Spinal cord (tissue), 10 donors: ENCODE measurements around the gene FOCAD. TPM values are rescaled to one million over a fixed set of nuclear protein-coding genes. Genes with fewer than 3 reads are reported as not detected.

Experiments
- DNase-seq, 6 donors: peaks; one replicate each; pipeline versions ENCODE4 v3.0.0 to v3.0.0-alpha.2; 2013 to 2015; ENCODE audit warnings: low spot score in 6 of 6, low read depth in 4 of 6
- H3K27ac ChIP-seq: one replicate; pipeline ENCODE4 v1.5.1; 2013; ENCODE audit warnings: low read depth, low read length, control low read depth
- H3K27me3 ChIP-seq: one replicate; pipeline ENCODE4 v1.6.1; 2013; ENCODE audit warnings: low read length; ENCODE audit not compliant: control insufficient read depth, insufficient read depth
- H3K36me3 ChIP-seq: one replicate; pipeline ENCODE4 v1.6.1; 2013; ENCODE audit warnings: low read length; ENCODE audit not compliant: control insufficient read depth, insufficient read depth
- H3K4me1 ChIP-seq: one replicate; pipeline ENCODE4 v1.6.1; 2013; ENCODE audit warnings: low read length; ENCODE audit not compliant: control insufficient read depth, insufficient read depth
- H3K4me3 ChIP-seq: one replicate; pipeline ENCODE4 v1.5.1; 2013; ENCODE audit warnings: low read depth, low read length, control low read depth
- H3K9me3 ChIP-seq: one replicate; pipeline ENCODE4 v1.6.1; 2013; ENCODE audit warnings: low read length; ENCODE audit not compliant: control insufficient read depth, insufficient read depth
- WGBS: methylation state at CpG from one replicate; pipeline ENCODE4 v1.1.5; 2013; ENCODE audit warnings: missing lambda C conversion rate; ENCODE audit not compliant: insufficient coverage; 5-methylcytosine and 5-hydroxymethylcytosine counted together
- polyA plus RNA-seq, 2 donors: library from polyadenylated mRNA; unstranded; fragments of 120-200 nt; gene quantifications; one replicate each; pipeline ENCODE4 v1.2.1, GENCODE V29; 2013; ENCODE audit not compliant: insufficient read length in 2 of 2
- total RNA-seq, 2 donors: library from RNA; depleted of rRNA in 1 of 2; stranded (reverse); fragments of 120-200 nt in 1 of 2; fragments of >200 nt in 1 of 2; gene quantifications; one replicate each; pipeline versions ENCODE4 v1.2.3 to v1.2.4, GENCODE V29; 2013 to 2014
- donor health status: healthy.

Gene FOCAD
- total and polyA plus RNA-seq, 4 donors, result 32.3 to 189 (median 52.9) TPM

DNA sequence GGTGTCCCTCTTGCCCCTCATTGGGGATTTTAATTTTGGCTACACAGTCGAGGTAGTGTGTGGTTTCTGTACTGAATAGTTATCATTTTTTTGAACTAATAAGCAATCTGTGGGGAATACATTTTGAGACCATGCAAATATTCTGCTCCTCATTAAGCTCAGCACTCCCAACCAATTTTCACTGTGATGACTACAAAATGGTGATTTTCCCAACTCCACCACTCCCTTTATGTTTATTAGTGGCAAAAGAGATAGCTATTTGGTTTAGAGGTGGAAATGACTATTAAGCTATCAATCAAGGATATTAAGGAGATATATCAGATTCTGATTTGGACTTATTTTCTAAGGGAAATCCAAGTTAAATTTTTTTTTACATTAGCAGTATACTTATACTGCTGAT, 62.9 kb downstream of the FOCAD start:
- no peak overlapping the region for H3K4me3 ChIP-seq
- DNase-seq, result no peak
- WGBS, result no CpG with 5 or more reads among the region's 1 CpG
- H3K27me3 ChIP-seq, result no peaks in the 10 kb centered on the region
- H3K4me1 ChIP-seq, result no peaks in the 10 kb centered on the region
- H3K9me3 ChIP-seq, result no peaks in the 10 kb centered on the region
- no peaks in the 10 kb centered on the region for H3K36me3 ChIP-seq
- H3K27ac ChIP-seq, result no peak overlapping the region

DNA sequence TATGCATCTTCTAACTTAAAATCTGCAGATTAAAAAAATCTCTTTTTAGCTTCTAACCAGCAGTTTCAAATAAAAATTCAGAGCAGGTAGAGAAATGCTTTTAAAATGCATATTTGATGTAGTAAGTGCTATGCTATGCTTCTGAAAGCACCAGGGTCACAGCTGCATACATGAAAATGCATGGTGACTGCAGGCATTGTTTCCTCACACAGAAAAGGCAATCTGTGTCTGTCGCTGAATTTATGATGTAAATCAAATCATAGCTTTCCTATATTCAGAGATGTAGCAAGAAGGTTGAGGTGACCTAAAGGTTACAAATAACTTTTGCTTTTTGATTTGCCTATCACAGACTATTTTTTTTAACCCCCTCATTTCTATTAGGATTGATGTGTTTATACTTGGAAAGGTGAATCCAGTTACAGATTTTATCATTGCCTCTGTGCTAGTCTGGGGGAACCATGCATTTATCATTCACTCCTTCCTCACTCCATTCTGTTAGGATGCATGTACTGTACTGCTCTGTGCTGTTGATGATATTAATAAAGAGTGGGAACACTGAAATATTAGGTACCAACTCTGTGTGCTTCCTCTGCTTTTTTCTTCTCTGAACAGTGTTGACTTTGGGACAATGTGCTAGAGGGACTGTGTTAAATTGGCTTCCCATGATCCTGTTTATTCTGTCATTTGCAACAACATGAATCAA, 65.6 kb downstream of the FOCAD start:
- Histone ChIP-seq H3K4me3 (no peak overlapping the region), H3K9me3 (no peaks in the 10 kb centered on the region), H3K27ac (no peak overlapping the region), H3K36me3 (no peaks in the 10 kb centered on the region), H3K4me1 (no peaks in the 10 kb centered on the region), H3K27me3 (no peaks in the 10 kb centered on the region)
- no CpG with 5 or more reads among the region's 1 CpG for WGBS
- peak in 1 of 6 donors; percentile 61 for DNase-seq

DNA sequence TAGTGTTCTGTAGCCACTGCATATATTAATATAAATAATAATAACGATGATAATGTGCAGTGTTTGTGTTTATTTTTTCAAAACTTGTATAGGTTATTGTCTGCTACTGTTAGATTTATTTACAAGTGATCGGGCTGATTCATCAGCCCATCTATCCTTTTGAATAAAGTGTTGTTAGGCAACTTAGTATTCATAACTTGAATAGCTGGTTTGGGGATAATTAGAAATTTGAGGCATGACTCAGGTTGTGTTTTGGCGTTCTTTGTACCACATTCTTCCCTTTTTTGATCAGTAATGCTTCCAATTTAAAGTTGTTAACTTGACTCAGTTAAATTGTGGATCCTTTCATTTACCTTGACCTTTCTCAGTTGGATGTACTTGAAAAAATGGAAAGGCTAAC, 69.7 kb downstream of the FOCAD start:
- no peak for DNase-seq
- H3K36me3 ChIP-seq, result no peaks in the 10 kb centered on the region
- WGBS, result no CpG with 5 or more reads among the region's 3 CpGs
- no peaks in the 10 kb centered on the region for H3K9me3 ChIP-seq
- no peaks in the 10 kb centered on the region for H3K4me1 ChIP-seq
- no peak overlapping the region for H3K27ac ChIP-seq
- H3K27me3 ChIP-seq, result no peaks in the 10 kb centered on the region
- no peak overlapping the region for H3K4me3 ChIP-seq

DNA sequence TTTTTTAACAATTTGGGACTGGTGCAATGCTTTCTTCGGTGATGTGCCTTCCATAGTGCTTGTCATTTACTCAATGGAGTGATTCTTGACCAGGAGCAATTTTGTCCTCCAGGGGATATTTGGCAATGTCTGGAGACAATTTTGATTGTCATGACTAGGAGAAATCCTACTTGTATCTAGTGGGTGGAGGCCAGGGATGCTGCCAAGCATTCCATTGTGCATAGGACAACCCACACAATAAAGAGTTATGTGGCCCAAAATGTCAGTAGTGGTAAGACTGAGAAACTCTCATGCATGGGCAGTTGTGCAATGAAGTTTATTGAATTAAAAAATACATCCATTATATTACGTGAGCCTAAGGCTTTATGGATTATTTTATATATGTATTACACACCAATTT, 70.5 kb downstream of the FOCAD start:
- WGBS, result 83% methylated on average over 1 of the region's 2 CpGs
- Histone ChIP-seq H3K9me3 (no peaks in the 10 kb centered on the region), H3K4me3 (no peak overlapping the region), H3K27me3 (no peaks in the 10 kb centered on the region), H3K27ac (no peak overlapping the region), H3K36me3 (no peaks in the 10 kb centered on the region), H3K4me1 (no peaks in the 10 kb centered on the region)
- no peak for DNase-seq

DNA sequence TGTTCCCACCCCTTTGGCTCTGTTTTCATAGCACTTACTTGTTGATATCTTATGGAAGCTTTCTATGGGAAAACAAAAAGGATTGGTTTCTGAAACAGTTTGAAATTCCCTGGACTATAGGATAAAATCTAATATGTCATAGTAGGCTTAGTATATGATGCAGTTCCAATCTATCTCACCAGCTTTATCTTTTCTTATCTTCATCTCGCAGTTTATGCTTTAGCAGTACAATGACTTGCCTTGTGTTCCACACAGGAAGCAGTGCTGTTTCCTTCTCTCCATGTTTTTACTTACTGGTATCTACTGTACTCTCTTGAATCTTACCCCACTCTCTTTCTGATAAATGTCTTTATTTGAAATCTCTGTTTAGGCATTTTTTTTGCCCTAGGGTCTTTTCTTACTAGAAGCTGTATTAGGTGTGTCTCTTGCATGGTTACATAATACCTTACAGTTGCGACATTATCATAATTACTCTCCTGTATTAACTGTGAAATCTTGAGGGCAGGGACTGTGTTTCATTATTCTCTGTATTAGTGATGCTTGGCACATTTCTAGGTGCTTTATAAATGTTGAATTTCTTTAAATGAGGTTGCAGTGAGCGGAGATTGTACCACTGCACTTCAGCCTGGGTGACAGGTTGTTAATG, 76.3 kb downstream of the FOCAD start:
- DNase-seq, result no peak
- no peak overlapping the region for H3K27ac ChIP-seq
- H3K36me3 ChIP-seq, result no peaks in the 10 kb centered on the region
- H3K4me3 ChIP-seq, result no peak overlapping the region
- H3K4me1 ChIP-seq, result no peaks in the 10 kb centered on the region
- H3K9me3 ChIP-seq, result no peaks in the 10 kb centered on the region
- no peaks in the 10 kb centered on the region for H3K27me3 ChIP-seq
- WGBS, result no CpG with 5 or more reads among the region's 3 CpGs

DNA sequence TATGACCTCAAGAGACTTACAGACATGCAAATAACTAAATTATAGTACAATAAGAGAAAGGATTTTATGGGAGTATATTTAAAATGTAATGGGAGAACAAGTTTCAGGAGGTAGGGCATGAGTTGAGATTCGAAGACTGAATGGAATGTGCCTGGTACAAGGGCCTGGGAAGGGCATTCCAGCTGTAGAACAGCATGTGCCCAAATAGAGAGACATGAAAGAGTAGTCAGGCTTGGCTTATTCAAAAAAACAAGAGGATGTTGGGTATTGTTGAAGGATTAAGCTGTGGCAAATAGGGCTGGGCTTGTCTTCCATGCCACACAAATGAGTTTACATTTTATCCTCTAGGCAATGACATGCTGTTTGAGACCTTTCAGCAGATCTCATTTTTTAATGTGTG, 86.9 kb downstream of the FOCAD start:
- no peak for DNase-seq
- no peaks in the 10 kb centered on the region for H3K9me3 ChIP-seq
- no peaks in the 10 kb centered on the region for H3K27me3 ChIP-seq
- 92% methylated on average over 1 of the region's 1 CpG for WGBS
- H3K4me3 ChIP-seq, result no peak overlapping the region
- H3K4me1 ChIP-seq, result no peaks in the 10 kb centered on the region
- H3K27ac ChIP-seq, result no peak overlapping the region
- H3K36me3 ChIP-seq, result peaks cover 4% of the 10 kb centered on the region

DNA sequence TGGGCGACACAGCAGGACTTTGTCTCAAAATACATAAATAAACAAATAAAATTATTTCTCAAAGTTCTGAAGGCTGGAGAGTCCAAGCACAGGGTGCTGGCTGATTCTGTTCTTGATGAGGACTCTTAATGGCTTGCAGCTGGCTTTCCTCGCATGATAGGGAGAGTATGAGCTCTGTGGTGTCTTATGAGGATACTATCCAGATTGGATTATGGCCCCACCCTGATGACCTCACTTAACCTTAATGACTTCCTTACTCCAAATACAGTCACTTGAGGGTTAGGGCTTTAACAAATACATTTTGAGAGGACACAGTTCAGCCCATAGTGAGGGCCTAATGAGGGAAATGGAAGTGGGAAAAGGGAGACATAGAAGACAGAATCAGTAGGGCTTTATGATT, 87.7 kb downstream of the FOCAD start:
- no CpG with 5 or more reads among the region's 2 CpGs for WGBS
- no peak for DNase-seq
- Histone ChIP-seq H3K36me3 (peaks cover 4% of the 10 kb centered on the region), H3K27ac (no peak overlapping the region), H3K4me3 (no peak overlapping the region), H3K27me3 (no peaks in the 10 kb centered on the region), H3K9me3 (no peaks in the 10 kb centered on the region), H3K4me1 (no peaks in the 10 kb centered on the region)

DNA sequence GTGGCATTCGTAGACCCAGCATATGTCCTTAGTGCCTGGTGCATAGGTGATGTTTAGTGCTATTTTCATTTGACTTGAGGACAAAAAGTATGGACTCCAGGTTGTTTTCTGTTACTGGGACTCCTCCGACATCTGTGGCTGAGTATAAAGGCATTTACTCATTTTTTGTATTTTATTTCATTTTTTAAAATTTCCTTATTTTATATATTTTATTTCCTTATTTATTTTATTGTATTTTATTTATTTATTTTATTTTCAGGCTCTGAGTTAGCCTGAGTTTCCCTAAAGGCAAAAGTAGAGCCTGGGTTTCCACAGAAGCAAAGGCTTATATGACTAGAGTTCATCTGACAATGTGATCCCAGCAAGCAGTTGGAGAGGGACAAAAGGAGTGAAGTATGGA, 91.6 kb downstream of the FOCAD start:
- Histone ChIP-seq H3K36me3 (peaks cover 4% of the 10 kb centered on the region), H3K9me3 (no peaks in the 10 kb centered on the region), H3K4me1 (no peaks in the 10 kb centered on the region), H3K27me3 (no peaks in the 10 kb centered on the region), H3K27ac (no peak overlapping the region), H3K4me3 (no peak overlapping the region)
- no peak for DNase-seq
- WGBS, result 86% methylated on average over 1 of the region's 2 CpGs

DNA sequence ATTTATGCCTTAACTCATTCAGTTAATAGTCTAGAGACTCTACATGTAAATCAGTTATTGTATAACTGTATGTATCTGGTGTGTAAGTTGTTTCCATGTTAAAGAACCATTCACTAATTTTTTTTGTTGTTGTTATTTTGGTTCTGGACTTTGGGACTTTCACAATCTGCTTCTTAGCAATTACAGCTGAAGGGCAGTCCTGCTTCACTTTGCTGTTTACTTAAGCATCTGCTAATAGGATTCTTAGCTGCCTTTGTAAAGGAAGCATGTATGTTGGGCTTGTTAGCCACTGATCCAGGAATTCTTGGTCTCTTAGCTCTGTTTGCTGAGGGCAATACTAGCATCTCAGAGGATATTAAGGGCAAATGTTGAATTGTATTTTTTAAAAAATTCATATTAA, 97.0 kb downstream of the FOCAD start:
- Histone ChIP-seq H3K27me3 (no peaks in the 10 kb centered on the region), H3K36me3 (no peaks in the 10 kb centered on the region), H3K9me3 (no peaks in the 10 kb centered on the region), H3K4me3 (no peak overlapping the region), H3K27ac (no peak overlapping the region), H3K4me1 (no peaks in the 10 kb centered on the region)
- DNase-seq, result no peak

DNA sequence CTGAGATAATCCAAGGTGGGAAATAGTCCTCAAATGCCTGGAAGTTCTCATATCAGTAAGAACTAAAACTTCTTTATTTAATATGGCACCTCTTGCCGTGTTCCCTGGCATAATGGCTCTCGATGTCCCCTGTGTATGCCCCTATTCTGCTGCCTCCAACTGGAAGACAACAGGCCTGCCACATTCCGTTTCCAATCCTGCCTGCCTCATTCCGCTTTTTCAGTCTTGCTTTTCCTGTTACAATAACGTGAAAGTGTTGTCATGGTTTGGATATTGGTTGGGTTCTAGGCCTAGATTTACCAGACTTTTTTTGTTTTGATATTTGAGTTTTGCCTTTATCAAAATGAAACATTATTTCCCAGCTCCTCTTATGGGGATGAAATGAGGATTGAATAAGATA, 98.2 kb downstream of the FOCAD start:
- WGBS, result 100% methylated on average over 1 of the region's 5 CpGs
- Histone ChIP-seq H3K36me3 (no peaks in the 10 kb centered on the region), H3K4me3 (no peak overlapping the region), H3K27me3 (no peaks in the 10 kb centered on the region), H3K9me3 (no peaks in the 10 kb centered on the region), H3K4me1 (no peaks in the 10 kb centered on the region), H3K27ac (no peak overlapping the region)
- no peak for DNase-seq
